Activated naive CD4-positive, alpha-beta T cell treated with anti-CD3 and anti-CD28 coated beads, Interleukin-2, amount 10 ng/mL, durations not matched to agents 7 days and 5 days (primary cell): Measurements from ENCODE around the gene ITGAX.
"Not testable (repeated sequence)": the region's sequence is repeated elsewhere in the genome, so short reads cannot be mapped to it uniquely, and the experiment has no call there.

Experiments used
- CTCF ChIA-PET: fragments of 350-600 bp; sonication (Branson Sonifier 250); formaldehyde crosslinking; loops from one replicate; lab custom pipeline; 2021; ENCODE audit warnings: antibody characterized with exemption; lab: Charles Lee
- DNase-seq: peaks from one replicate; pipeline ENCODE4 v3.0.0-alpha.2; 2020
- H3K27ac Mint-ChIP-seq: one replicate; pipeline ENCODE4 v1.8.0; 2021; ENCODE audit warnings: mild to moderate bottlenecking, moderate library complexity, mixed read lengths
- H3K27me3 Mint-ChIP-seq: one replicate; pipeline ENCODE4 v1.8.0; 2021; ENCODE audit warnings: mild to moderate bottlenecking, mixed read lengths
- H3K36me3 Mint-ChIP-seq: one replicate; pipeline ENCODE4 v1.8.0; 2021; ENCODE audit warnings: mixed read lengths
- H3K4me1 Mint-ChIP-seq: one replicate; pipeline ENCODE4 v1.8.0; 2021; ENCODE audit warnings: mixed read lengths
- H3K4me3 Mint-ChIP-seq: one replicate; pipeline ENCODE4 v1.8.0; 2021; ENCODE audit warnings: mild to moderate bottlenecking, moderate library complexity, mixed read lengths
- H3K9me3 Mint-ChIP-seq: one replicate; pipeline ENCODE4 v1.8.0; 2021; ENCODE audit warnings: mixed read lengths

The ITGAX gene

GRCh38 chr16:31416371-31416770 lies 61.4 kb downstream of the ITGAX start:
- Mint-ChIP-seq H3K4me1 (peaks cover 13% of the 10 kb centered on the region), H3K4me3 (no peak overlapping the region), H3K27ac (no peak overlapping the region), H3K9me3 (no peaks in the 10 kb centered on the region), H3K27me3 (peaks cover 22% of the 10 kb centered on the region), H3K36me3 (no peaks in the 10 kb centered on the region)
- CTCF ChIA-PET, result no interaction called here
- DNase-seq, result no peak

GRCh38 chr16:31417036-31417435 lies 62.1 kb downstream of the ITGAX start:
- H3K27ac Mint-ChIP-seq, H3K9me3 Mint-ChIP-seq, H3K36me3 Mint-ChIP-seq, H3K4me3 Mint-ChIP-seq, CTCF ChIA-PET, DNase-seq: not testable (repeated sequence)
- Mint-ChIP-seq H3K27me3 (peaks cover 22% of the 10 kb centered on the region), H3K4me1 (peaks cover 18% of the 10 kb centered on the region)

GRCh38 chr16:31417916-31418315 lies 62.9 kb downstream of the ITGAX start:
- Mint-ChIP-seq H3K4me1 (peaks cover 24% of the 10 kb centered on the region), H3K9me3 (no peaks in the 10 kb centered on the region), H3K4me3 (no peak overlapping the region), H3K27ac (no peak overlapping the region), H3K36me3 (no peaks in the 10 kb centered on the region), H3K27me3 (peaks cover 28% of the 10 kb centered on the region)
- no peak for DNase-seq
- CTCF ChIA-PET, result no interaction called here

DNA sequence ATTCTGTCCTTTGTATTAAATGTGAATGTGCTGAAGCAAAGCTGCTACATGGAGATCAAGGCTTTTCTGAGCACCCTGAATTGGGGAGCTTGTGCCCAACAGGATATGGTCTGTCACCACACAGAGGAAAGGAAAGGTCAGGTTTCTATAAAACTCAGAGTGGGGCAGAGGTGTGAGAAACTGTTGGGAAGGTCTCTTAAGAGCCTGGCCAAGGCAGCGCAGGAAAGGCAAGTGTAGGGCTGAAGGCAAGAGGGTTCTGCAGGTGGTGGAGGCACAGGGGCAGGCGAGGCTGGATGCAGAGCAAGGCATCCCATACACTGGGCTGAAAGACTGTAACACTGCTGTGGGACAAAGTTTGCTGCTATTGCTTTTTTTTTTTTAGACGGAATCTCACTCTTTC lies 65.1 kb downstream of the ITGAX start:
- Mint-ChIP-seq H3K4me1 (peaks cover 27% of the 10 kb centered on the region), H3K36me3 (no peaks in the 10 kb centered on the region), H3K9me3 (no peaks in the 10 kb centered on the region), H3K27me3 (peaks cover 32% of the 10 kb centered on the region), H3K4me3 (no peak overlapping the region), H3K27ac (no peak overlapping the region)
- CTCF ChIA-PET, result interaction anchor here (1.3 kb wide), 1 partner anchor 48 kb away, joined by 3 read pairs; no protein-coding TSS in a partner anchor
- no peak for DNase-seq

DNA sequence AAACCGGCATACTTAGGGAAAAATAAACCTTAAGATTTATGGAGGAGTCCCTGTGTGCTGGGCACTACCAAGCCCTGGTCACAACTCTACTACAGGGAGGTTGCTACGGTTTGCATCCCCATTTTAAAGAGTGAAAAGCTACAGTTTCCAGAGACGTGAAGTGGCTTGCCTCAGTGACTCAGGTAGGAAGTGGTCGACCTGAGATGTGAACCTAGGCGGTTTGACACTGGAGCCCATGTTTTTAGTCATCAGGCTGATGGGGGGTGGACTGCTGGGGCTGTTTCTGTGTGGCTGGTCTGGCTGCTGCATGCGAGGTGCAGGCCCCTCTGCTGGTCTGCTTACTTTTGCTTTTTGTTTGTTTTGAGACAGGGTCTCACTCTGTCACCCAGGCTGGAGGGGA lies 66.6 kb downstream of the ITGAX start:
- CTCF ChIA-PET, result interaction anchor here (1.3 to 1.6 kb wide), 2 partner anchors 17 to 19 kb away, joined by 3 read pairs; no protein-coding TSS in a partner anchor
- H3K36me3 Mint-ChIP-seq, result no peaks in the 10 kb centered on the region
- H3K4me1 Mint-ChIP-seq, result peaks cover 29% of the 10 kb centered on the region
- peaks cover 4% of the 10 kb centered on the region for H3K9me3 Mint-ChIP-seq
- peaks cover 37% of the 10 kb centered on the region for H3K27me3 Mint-ChIP-seq
- H3K4me3 Mint-ChIP-seq, result no peak overlapping the region
- no peak overlapping the region for H3K27ac Mint-ChIP-seq
- peak; percentile 61 for DNase-seq

DNA sequence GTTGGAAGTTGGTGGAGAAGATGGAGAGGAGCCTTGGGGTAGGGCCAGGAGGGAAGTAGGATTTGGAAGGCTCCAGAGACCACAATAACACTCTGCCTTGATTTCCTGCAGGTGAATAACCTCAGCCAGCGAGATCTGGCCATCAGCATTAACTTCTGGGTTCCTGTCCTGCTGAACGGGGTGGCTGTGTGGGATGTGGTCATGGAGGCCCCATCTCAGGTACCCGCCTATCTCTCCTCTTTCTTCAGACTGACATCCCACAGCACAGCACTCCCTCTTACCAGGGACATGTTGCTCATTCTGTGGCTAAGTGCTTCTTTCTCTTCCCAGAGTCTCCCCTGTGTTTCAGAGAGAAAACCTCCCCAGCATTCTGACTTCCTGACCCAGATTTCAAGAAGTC lies 68.3 kb downstream of the ITGAX start:
- Mint-ChIP-seq H3K36me3 (no peaks in the 10 kb centered on the region), H3K27ac (no peak overlapping the region), H3K4me1 (peaks cover 34% of the 10 kb centered on the region), H3K4me3 (no peak overlapping the region), H3K9me3 (peaks cover 4% of the 10 kb centered on the region), H3K27me3 (peaks cover 43% of the 10 kb centered on the region)
- DNase-seq, result no peak
- CTCF ChIA-PET, result no interaction called here

GRCh38 chr16:31423801-31424200 lies 68.8 kb downstream of the ITGAX start:
- Mint-ChIP-seq H3K9me3 (peaks cover 4% of the 10 kb centered on the region), H3K27ac (no peak overlapping the region), H3K4me1 (peaks cover 36% of the 10 kb centered on the region), H3K36me3 (no peaks in the 10 kb centered on the region), H3K4me3 (no peak overlapping the region), H3K27me3 (peaks cover 45% of the 10 kb centered on the region)
- CTCF ChIA-PET, result no interaction called here
- DNase-seq, result no peak

- Mint-ChIP-seq H3K36me3 (no peaks in the 10 kb centered on the region), H3K27ac (no peak overlapping the region), H3K4me1 (peaks cover 21% of the 10 kb centered on the region), H3K9me3 (peaks cover 4% of the 10 kb centered on the region), H3K27me3 (peaks cover 49% of the 10 kb centered on the region), H3K4me3 (peak overlapping the region; percentile 21)
- CTCF ChIA-PET, result interaction anchor here (0.9 to 1.9 kb wide), 2 partner anchors 16 to 33 kb away, joined by 3 to 7 read pairs; partner anchors contain the start of gene ZNF843
- DNase-seq, result peak; percentile 68
Measured at GRCh38 chr16:31427441-31428278, 72.7 kb downstream of the ITGAX start.

DNA sequence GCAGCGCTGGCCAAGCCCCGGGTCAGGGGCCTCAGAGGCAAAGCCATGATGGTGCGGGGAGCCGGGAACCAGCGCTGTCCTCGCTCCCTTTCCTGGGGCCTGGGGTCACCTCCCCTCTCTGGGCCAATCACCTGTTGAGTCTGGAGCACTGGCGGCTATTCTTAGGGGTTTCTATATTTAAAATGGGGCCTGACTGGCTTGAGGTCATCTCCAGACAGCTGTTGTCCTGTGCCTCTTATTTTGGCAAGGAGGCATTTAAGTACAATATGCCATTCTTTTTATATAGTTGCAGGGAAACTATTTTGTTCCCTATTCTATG lies 73.3 kb downstream of the ITGAX start, which contains the start of gene COX6A2:
Gene COX6A2 (minus strand): TSS at position 82 of the 319 bp plus-strand sequence. CDS start 35 bp downstream, at position 47.
- Mint-ChIP-seq H3K4me1 (peaks cover 21% of the 10 kb centered on the region), H3K27me3 (peaks cover 46% of the 10 kb centered on the region), H3K4me3 (peak within 1 kb of the TSS; percentile 21), H3K27ac (no peak within 1 kb of the TSS), H3K9me3 (peaks cover 4% of the 10 kb centered on the region), H3K36me3 (no peaks in the 10 kb centered on the region)
- CTCF ChIA-PET, result interaction anchor here (1.9 kb wide), 1 partner anchor 15 kb away, joined by 7 read pairs; the partner anchor contains the start of gene ZNF843
- DNase-seq, result no peak

- no peak overlapping the region for H3K27ac Mint-ChIP-seq
- H3K27me3 Mint-ChIP-seq, result peaks cover 41% of the 10 kb centered on the region
- no peak overlapping the region for H3K4me3 Mint-ChIP-seq
- no peak for DNase-seq
- peaks cover 17% of the 10 kb centered on the region for H3K4me1 Mint-ChIP-seq
- CTCF ChIA-PET, result interaction anchor here (1.1 to 1.9 kb wide), 3 partner anchors 14 to 46 kb away, joined by 3 to 7 read pairs (median 5); partner anchors contain the start of gene ZNF843
- no peaks in the 10 kb centered on the region for H3K36me3 Mint-ChIP-seq
- peaks cover 4% of the 10 kb centered on the region for H3K9me3 Mint-ChIP-seq
Measured at GRCh38 chr16:31428638-31429247, 73.8 kb downstream of the ITGAX start.

DNA sequence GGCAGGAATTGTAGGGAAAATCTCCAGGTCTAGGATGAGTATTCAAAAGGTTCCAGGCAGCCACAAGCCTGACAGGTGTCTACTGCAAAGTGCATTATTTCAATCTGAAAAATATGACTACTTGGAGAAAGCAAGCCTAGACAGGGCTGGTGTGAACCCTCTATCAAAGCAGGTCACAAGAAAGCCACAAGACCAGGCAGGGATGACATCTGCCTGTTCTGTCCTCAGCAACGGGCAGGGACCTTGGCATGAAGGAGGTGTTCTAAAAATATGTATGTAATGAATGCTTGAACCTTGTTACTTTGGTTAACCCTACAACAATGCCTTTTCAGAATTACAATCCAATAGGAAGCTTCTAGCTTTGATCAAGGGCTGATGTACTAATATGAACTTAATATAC lies 74.3 kb downstream of the ITGAX start:
- no peak overlapping the region for H3K27ac Mint-ChIP-seq
- H3K9me3 Mint-ChIP-seq, result peaks cover 4% of the 10 kb centered on the region
- CTCF ChIA-PET, result interaction anchor here (1.1 to 1.9 kb wide), 3 partner anchors 14 to 47 kb away, joined by 3 to 7 read pairs (median 5); partner anchors contain the start of gene ZNF843
- H3K4me1 Mint-ChIP-seq, result peaks cover 17% of the 10 kb centered on the region
- peaks cover 35% of the 10 kb centered on the region for H3K27me3 Mint-ChIP-seq
- DNase-seq, result no peak
- no peaks in the 10 kb centered on the region for H3K36me3 Mint-ChIP-seq
- H3K4me3 Mint-ChIP-seq, result no peak overlapping the region

DNA sequence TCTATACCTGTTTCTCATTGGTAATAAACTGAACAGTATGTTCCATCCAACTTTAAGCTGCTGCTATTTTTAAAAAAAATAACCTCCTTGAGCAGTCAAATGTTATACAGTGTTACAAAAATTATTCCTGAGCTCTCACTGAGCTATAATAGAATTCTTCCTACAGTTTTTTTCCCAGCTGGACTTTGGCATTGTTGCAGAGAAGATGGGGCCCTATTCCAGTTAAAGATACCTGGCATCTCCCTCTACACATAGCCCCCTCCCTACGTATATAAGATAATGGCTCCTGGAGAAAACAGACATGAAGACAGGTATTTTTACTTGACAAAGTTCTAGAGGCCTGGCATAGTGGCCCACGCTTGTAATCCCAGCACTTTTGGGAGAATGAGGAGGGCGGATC lies 74.8 kb downstream of the ITGAX start:
- Mint-ChIP-seq H3K4me3 (no peak overlapping the region), H3K27ac (no peak overlapping the region), H3K27me3 (peaks cover 32% of the 10 kb centered on the region), H3K9me3 (peaks cover 4% of the 10 kb centered on the region), H3K4me1 (peaks cover 17% of the 10 kb centered on the region), H3K36me3 (no peaks in the 10 kb centered on the region)
- no peak for DNase-seq
- CTCF ChIA-PET, result interaction anchor here (0.9 to 3.2 kb wide), 4 partner anchors 11 to 47 kb away, joined by 3 to 20 read pairs (median 4); partner anchors contain the start of gene ZNF843

DNA sequence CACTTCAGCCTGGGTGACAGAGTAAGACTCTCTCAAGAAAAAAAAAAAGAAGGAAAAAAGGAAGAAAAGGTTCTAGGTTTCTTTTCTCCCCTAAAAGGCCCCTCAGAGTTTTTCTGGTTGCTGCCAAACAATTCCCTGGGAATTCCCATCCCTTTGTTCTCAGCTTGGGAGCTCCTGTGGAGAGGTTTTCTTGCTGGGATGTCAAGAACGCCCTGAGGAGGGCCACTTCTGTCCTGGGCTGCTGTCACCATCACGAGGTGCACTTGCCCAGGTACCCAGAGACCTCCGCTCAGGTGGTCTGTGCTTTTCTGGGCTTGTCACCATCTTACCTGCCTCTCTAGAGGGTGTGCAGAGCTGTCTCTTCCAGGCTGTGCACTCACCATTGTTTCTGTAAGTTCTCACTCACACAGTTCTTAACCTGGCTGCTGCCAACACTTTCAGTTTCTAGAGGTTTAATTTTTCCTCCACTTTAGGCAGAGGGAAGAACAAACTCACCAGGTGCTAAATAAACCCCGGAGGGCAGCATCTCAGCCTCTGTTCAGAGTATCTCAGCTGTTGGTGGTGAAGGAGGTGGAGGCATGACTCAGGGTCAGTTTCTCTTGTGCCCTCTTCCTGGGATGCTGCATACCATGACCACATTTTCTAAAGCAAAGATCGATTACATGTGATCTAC lies 75.5 kb downstream of the ITGAX start:
- H3K4me1 Mint-ChIP-seq, result peaks cover 17% of the 10 kb centered on the region
- H3K36me3 Mint-ChIP-seq, result no peaks in the 10 kb centered on the region
- H3K27me3 Mint-ChIP-seq, result peaks cover 24% of the 10 kb centered on the region
- H3K27ac Mint-ChIP-seq, result no peak overlapping the region
- H3K9me3 Mint-ChIP-seq, result peaks cover 4% of the 10 kb centered on the region
- no peak for DNase-seq
- CTCF ChIA-PET, result interaction anchor here (0.9 to 3.2 kb wide), 5 partner anchors 9 to 48 kb away, joined by 3 to 20 read pairs (median 3); partner anchors contain the start of gene ZNF843
- H3K4me3 Mint-ChIP-seq, result no peak overlapping the region
